HAP-1 (cell line): ENCODE results near the gene LAMA2.
A peak's percentile ranks its signal among the peaks of the same experiment; 100 is the strongest.

Source experiments
- DNase-seq, 2 experiments: peaks; one replicate each; pipeline ENCODE4 v3.0.0-alpha.2; 2016 to 2020; ENCODE audit warnings: low spot score in 2 of 2
- H3K27me3 ChIP-seq: fragments of 250-450 bp; sonication (Bioruptor Pico); 2 replicates; pipeline ENCODE4 v1.5.1; 2020; ENCODE audit warnings: low read depth, mild to moderate bottlenecking, moderate library complexity
- H3K36me3 ChIP-seq: fragments of 250-450 bp; sonication (Bioruptor Pico); replicated peaks from 2 replicates; pipeline ENCODE4 v1.5.1; 2020; ENCODE audit warnings: mild to moderate bottlenecking
- H3K4me1 ChIP-seq: fragments of 250-450 bp; sonication (Bioruptor Pico); 2 replicates; pipeline ENCODE4 v1.5.1; 2020; ENCODE audit warnings: mild to moderate bottlenecking
- H3K4me3 ChIP-seq: fragments of 250-450 bp; sonication (Bioruptor Pico); 2 replicates; pipeline ENCODE4 v1.5.1; 2020; ENCODE audit warnings: mild to moderate bottlenecking, moderate library complexity
- H3K9me3 ChIP-seq: fragments of 250-450 bp; sonication (Bioruptor Pico); 2 replicates; pipeline ENCODE4 v1.5.1; 2020; ENCODE audit warnings: mild to moderate bottlenecking, moderate library complexity
- in situ Hi-C: fragments of 300-500 bp; cut with MboI; formaldehyde crosslinking; loops from 3 replicates; pipeline ENCODE4 v1.14.3; 2020; ENCODE audit warnings: low sequenced_read_pairs, inconsistent platforms, mixed read lengths

The LAMA2 gene

DNA sequence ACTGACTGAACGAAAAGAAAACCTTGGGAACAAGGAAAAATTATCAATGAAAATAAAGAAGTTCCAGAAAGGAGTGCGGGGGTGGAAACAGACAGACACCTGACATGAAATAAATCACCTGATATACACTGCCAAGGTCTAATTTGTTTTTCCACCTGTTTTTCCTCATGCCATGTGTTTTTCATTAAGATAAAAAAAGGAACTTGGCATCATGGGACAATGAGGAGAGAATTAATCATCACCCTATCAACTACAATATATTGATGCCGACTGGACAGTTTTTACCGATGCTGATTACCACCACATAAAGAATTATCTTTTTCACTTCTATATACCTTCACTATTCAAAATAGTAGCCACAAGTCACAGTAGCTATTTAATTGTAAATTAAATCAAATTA lies 593.9 kb downstream of the LAMA2 start:
- no peak overlapping the region for H3K4me3 ChIP-seq
- in situ Hi-C loops = no loop called here
- DNase-seq = no peak
- peaks cover 33% of the 10 kb centered on the region for H3K4me1 ChIP-seq
- no peaks in the 10 kb centered on the region for H3K27me3 ChIP-seq
- H3K36me3 ChIP-seq = no peaks in the 10 kb centered on the region
- H3K9me3 ChIP-seq = no peaks in the 10 kb centered on the region

DNA sequence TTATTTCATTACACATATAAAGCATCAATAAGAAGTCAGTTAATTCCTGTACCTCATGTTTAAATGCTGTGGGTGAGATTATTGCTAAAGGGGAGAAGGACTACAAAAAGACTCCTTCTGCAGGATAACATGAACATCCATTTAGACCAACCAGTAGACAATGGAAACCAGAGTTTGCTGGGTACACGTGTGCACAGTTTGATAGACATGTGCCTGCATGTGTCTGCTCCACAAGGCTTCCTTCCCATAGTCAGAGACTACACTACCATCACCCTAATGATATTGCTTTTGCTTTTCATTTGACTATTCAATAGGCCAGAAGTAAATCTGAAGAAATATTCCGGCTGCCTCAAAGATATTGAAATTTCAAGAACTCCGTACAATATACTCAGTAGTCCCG lies 595.4 kb downstream of the LAMA2 start:
- no peak for DNase-seq
- peaks cover 24% of the 10 kb centered on the region for H3K4me1 ChIP-seq
- in situ Hi-C loops = no loop called here
- H3K9me3 ChIP-seq = no peaks in the 10 kb centered on the region
- H3K27me3 ChIP-seq = no peaks in the 10 kb centered on the region
- H3K4me3 ChIP-seq = no peak overlapping the region
- H3K36me3 ChIP-seq = no peaks in the 10 kb centered on the region

DNA sequence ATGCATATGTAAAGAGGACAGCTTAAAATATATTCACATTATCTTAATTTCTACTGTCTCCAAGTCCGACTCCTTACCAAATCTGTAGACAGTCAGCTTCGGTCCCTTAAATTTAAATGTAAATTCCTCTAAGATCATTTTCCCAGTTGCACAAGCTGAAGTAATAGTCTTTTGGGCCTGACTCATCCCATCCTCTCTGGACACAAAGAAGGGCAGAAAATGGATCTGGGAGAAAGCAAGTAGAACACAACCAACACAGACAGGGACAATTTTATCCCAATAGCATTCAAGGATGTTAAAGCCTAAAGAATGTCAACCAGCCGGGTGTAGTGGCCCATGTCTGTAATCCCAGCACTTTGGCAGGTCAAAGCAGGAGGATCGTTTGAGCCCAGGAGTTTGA lies 598.8 kb downstream of the LAMA2 start:
- no peak for DNase-seq
- no peak overlapping the region for H3K4me3 ChIP-seq
- H3K9me3 ChIP-seq = no peaks in the 10 kb centered on the region
- no peaks in the 10 kb centered on the region for H3K36me3 ChIP-seq
- H3K27me3 ChIP-seq = no peaks in the 10 kb centered on the region
- H3K4me1 ChIP-seq = peaks cover 15% of the 10 kb centered on the region
- in situ Hi-C loops = no loop called here

DNA sequence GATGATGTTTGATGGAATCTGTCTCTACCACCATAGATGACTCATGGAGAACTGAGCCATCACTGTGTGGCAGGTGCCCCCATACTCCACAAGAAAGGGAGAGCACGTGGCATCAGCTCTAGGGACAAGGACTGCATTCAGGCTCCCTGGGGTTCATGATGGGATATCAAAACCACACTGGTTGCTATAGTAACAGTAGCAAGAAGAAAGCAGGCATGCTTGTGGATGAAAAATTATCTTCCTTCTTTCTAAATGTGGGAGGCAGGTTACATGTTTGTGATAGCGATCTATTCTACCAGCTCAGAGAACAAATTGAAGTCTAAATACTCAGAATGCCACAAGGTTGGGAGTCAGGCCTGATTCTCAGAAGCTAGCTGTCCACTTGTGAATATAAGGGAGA lies 602.8 kb downstream of the LAMA2 start:
- H3K4me3 ChIP-seq = no peak overlapping the region
- no peaks in the 10 kb centered on the region for H3K9me3 ChIP-seq
- H3K4me1 ChIP-seq = peaks cover 8% of the 10 kb centered on the region
- H3K36me3 ChIP-seq = no peaks in the 10 kb centered on the region
- no peak for DNase-seq
- in situ Hi-C loops = no loop called here
- no peaks in the 10 kb centered on the region for H3K27me3 ChIP-seq

DNA sequence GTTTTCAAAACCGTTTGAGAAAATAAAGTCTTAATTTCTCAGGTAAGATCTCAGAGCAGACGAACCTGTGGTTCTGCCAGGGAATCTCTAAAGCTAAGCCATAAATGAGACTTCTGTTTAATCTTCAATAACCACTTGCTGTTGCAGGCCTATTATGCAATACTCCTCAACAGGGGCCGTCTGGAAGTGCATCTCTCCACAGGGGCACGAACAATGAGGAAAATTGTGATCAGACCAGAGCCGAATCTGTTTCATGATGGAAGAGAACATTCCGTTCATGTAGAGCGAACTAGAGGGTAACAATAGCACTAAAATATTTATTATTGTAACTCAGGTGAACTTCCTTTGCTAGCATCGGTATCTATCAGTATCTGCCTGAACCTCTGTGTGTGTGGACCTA lies 603.4 kb downstream of the LAMA2 start:
- H3K36me3 ChIP-seq = no peaks in the 10 kb centered on the region
- no peaks in the 10 kb centered on the region for H3K27me3 ChIP-seq
- no peaks in the 10 kb centered on the region for H3K9me3 ChIP-seq
- in situ Hi-C loops = no loop called here
- H3K4me1 ChIP-seq = peaks cover 13% of the 10 kb centered on the region
- no peak overlapping the region for H3K4me3 ChIP-seq
- no peak for DNase-seq

DNA sequence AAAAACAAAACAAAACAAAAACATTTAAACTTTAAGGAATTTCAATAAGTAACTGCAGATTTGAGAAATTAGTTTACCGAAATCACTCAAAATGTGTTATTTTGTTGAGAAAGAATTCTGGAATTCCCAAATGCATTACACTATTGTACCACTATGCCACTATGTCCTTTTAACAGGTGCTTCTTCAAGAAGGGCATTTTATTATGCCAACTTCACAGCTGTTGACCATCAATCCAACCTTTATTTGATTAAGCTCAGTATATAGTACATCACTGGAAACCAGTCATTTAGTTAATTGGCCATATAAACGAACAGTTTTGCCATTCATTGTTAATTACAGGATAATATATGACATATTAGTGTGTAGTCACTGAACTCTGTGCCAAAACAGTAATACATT lies 605.4 kb downstream of the LAMA2 start:
- H3K27me3 ChIP-seq = no peaks in the 10 kb centered on the region
- no peak overlapping the region for H3K4me3 ChIP-seq
- H3K4me1 ChIP-seq = peaks cover 13% of the 10 kb centered on the region
- in situ Hi-C loops = no loop called here
- no peaks in the 10 kb centered on the region for H3K9me3 ChIP-seq
- H3K36me3 ChIP-seq = no peaks in the 10 kb centered on the region
- no peak for DNase-seq

DNA sequence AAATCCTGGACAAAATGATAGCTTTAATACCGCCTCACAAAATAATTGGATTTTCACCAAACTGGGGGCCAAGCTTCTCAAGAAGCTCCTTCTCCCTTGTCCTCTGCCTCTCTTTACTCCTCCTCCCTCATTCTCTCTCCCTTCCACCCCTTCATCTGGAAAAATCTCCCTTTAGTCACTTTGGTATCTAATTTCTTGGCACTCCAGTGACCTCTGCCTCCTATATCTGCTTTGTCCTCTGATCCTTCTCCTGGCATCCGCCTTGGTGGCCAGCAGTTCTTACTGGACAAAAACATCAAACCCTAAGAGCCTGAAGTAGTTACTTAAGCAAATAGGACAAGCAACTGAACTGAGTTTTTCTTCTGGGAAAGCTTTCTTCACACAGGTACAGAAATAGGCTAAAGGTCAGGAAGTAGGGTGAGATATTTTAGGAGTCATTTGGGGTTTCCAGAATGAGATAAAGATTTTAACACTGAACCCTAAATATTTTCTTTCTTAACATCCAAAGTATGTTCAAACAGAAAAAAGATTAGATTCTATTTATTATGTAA lies 606.4 kb downstream of the LAMA2 start:
- Histone ChIP-seq H3K27me3 (no peaks in the 10 kb centered on the region), H3K36me3 (no peaks in the 10 kb centered on the region), H3K9me3 (no peaks in the 10 kb centered on the region), H3K4me1 (peaks cover 13% of the 10 kb centered on the region), H3K4me3 (no peak overlapping the region)
- in situ Hi-C loops = no loop called here
- DNase-seq = no peak

DNA sequence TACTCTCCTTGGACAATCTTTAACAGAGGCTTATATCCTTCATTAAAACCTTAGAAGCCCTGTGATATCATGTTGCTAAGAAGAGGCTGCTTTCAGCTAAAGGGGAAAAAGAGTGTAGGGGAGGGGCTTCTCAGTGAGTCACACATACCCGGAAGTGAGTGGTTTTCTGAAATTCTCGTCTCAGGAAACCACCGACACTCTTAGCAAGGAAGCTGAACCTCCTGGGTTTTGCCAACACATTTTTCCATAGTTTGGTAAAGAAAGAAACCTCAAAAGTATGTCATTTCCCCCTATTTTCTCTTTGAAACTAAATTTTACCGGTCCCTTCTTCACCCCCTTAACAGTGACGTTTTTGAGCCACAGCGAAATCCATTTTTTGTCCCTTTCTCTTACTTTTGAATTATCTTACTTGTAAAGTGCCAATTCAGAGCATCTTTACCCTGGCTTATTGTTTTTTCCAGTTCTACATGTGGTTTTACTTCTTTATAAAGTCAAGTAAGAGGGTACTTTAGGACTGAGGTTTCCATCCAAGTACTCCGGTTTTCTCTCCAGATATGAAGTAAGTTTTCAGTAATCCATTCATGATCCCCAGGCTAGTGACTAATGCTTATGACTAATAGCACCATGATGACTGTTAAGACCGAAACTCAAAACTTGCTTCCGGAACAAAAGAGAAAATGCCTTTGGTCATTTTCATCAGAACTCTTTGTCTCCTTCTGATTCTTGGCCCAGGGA lies 607.8 kb downstream of the LAMA2 start:
- Histone ChIP-seq H3K9me3 (no peaks in the 10 kb centered on the region), H3K36me3 (no peaks in the 10 kb centered on the region), H3K4me1 (peaks cover 13% of the 10 kb centered on the region), H3K4me3 (no peak overlapping the region), H3K27me3 (no peaks in the 10 kb centered on the region)
- DNase-seq = peak in 1 of 2 experiments; percentile 27
- in situ Hi-C loops = no loop called here

DNA sequence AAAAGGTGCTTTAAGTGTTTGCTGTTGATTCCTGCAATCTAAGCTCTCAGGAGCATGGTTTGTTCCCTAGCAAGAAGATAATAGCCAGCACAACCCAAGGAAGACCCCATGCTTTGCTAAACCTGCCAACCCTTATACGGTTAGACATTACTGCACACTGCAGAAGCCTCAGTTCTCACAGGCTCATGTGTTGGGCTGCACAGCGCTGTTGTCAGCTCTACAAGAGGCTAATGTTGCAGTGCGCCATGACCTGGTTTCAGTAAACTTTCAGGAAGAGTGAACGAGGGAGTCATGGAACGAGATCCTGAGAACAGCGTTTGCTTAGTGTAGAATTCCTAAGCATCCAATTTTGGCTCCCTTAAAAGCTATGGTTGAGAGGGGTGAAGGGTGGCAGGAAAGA lies 608.5 kb downstream of the LAMA2 start:
- H3K36me3 ChIP-seq = no peaks in the 10 kb centered on the region
- no peak overlapping the region for H3K4me3 ChIP-seq
- peaks cover 13% of the 10 kb centered on the region for H3K4me1 ChIP-seq
- H3K9me3 ChIP-seq = no peaks in the 10 kb centered on the region
- in situ Hi-C loops = no loop called here
- no peak for DNase-seq
- H3K27me3 ChIP-seq = no peaks in the 10 kb centered on the region

DNA sequence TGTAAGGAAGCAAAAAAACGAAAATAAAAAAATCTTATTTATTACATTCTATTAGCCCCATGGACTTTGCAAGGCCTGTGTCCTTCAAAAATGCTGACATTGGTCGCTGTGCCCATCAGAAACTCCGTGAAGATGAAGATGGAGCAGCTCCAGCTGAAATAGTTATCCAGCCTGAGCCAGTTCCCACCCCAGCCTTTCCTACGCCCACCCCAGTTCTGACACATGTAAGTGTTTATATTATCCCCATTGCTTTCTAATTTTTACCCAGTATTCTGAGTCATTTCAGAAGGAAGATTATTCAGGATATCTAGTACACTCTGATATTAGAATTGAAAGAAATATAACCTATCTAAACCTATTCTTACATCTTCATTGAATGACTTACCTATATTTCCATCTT lies 609.3 kb downstream of the LAMA2 start:
- Histone ChIP-seq H3K36me3 (no peaks in the 10 kb centered on the region), H3K4me3 (no peak overlapping the region), H3K9me3 (no peaks in the 10 kb centered on the region), H3K4me1 (peaks cover 13% of the 10 kb centered on the region), H3K27me3 (no peaks in the 10 kb centered on the region)
- no peak for DNase-seq
- in situ Hi-C loops = no loop called here

DNA sequence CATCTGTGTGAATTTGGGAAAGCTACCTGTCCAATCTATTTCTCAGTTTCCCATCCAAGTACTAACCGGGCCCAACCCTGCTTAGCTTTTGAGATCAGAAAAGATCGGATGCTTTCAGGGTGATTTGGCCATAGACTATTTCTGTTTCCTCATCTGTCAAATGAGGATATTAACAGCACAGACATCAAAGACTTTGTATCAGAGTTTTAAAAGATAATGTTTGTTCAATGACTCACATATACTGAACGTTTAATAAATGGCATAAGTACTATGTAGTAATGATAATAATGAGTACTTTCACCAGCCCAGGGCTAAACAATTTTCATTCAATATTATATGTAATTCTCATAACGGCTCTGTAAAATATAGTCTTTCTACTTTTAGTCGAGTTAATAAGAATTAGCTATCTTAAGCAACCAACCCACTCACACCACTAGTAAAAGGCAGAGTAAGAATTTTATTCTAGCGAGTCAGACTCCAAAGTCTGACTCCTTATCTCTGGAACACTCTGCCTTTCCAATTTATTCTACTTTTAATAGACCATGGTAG lies 610.5 kb downstream of the LAMA2 start:
- Histone ChIP-seq H3K4me1 (peaks cover 12% of the 10 kb centered on the region), H3K27me3 (no peaks in the 10 kb centered on the region), H3K4me3 (no peak overlapping the region), H3K9me3 (no peaks in the 10 kb centered on the region), H3K36me3 (no peaks in the 10 kb centered on the region)
- in situ Hi-C loops = no loop called here
- no peak for DNase-seq

DNA sequence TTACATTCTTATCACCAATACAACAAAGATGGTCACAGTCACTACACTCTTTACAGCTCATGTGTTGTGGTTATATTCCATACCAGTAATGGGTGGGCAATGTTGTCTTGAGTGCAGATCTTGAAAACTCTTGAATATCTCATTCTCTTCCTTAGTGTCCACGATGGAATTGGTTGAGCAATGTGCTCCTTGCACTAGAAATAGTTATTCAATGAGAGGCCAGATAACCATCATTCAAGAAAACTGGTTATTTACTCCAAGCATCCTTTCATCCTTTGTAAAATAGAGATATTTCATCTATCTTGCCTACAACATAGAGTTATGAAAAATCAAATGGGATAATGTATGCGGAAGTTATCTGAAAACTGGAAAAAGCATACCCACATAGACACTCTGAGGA lies 611.2 kb downstream of the LAMA2 start:
- in situ Hi-C loops = no loop called here

DNA sequence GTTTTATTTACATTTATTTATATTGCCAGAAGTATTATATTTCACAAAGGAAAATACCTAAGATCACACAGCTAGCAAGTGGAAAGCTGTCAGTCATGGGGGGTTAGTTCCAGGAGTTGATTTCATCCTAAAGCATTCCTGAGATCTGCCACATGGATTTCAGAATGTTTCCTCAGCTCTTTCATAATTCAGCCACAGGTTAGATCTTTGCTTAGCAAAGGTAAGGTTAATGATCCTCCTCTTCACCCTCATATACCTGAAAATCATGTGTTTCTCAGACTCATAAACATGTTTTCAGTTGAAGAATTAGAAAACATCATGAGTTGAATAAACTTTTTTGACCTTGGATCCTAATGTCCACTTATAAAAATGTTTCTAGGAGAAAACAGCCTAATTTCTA lies 611.6 kb downstream of the LAMA2 start:
- DNase-seq = no peak
- Histone ChIP-seq H3K4me3 (no peak overlapping the region), H3K27me3 (no peaks in the 10 kb centered on the region), H3K36me3 (no peaks in the 10 kb centered on the region), H3K9me3 (no peaks in the 10 kb centered on the region), H3K4me1 (peaks cover 17% of the 10 kb centered on the region)
- in situ Hi-C loops = no loop called here

More for the DNA sequence above, 611.2 kb downstream of the LAMA2 start:
- DNase-seq = no peak
- Histone ChIP-seq H3K4me3 (no peak overlapping the region), H3K9me3 (no peaks in the 10 kb centered on the region), H3K4me1 (peaks cover 12% of the 10 kb centered on the region), H3K27me3 (no peaks in the 10 kb centered on the region), H3K36me3 (no peaks in the 10 kb centered on the region)

DNA sequence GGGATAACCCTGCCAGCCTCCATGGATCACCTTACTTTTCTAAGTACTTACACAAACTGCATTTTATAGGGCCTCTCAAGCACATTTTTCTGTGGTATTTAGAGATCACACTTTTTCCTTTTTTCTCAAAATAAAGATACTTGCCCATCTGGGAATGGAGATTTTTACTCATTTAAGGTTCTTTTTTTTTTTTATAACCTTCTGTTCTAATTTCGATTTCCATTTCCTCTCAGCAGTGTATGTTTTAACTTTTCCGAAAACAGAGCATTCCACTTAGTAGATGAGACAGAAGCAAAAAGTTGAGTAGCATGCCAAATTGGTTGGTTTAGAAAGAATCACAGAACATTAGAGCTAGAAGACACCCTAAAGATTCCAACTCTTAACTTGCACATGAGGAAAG lies 612.7 kb downstream of the LAMA2 start:
- DNase-seq = no peak
- no peaks in the 10 kb centered on the region for H3K36me3 ChIP-seq
- in situ Hi-C loops = no loop called here
- H3K9me3 ChIP-seq = no peaks in the 10 kb centered on the region
- peaks cover 20% of the 10 kb centered on the region for H3K4me1 ChIP-seq
- no peak overlapping the region for H3K4me3 ChIP-seq
- no peaks in the 10 kb centered on the region for H3K27me3 ChIP-seq
